Karpas-422 (cell line): ENCODE results near the gene TMEM51. TPM values are rescaled to one million over a fixed set of nuclear protein-coding genes. Genes with fewer than 3 reads are reported as not detected.

ENCODE experiments used
- DNase-seq: peaks from one replicate; pipeline ENCODE4 v3.0.0-alpha.2; 2015
- H2AFZ ChIP-seq: fragments of 200-600 bp; sonication (generic); 2 replicates; pipeline ENCODE4 v1.6.1; 2014; ENCODE audit warnings: antibody characterized with exemption, low read length, mixed read lengths
- H3K27ac ChIP-seq: fragments of 200-600 bp; sonication (generic); 2 replicates; pipeline ENCODE4 v1.5.1; 2014; ENCODE audit warnings: mild to moderate bottlenecking, low read length, moderate library complexity
- H3K27me3 ChIP-seq: fragments of 200-600 bp; sonication (generic); 2 replicates; pipeline ENCODE4 v1.6.1; 2014; ENCODE audit warnings: low read length, mixed read lengths
- H3K36me3 ChIP-seq: fragments of 200-600 bp; sonication (generic); 2 replicates; pipeline ENCODE4 v1.6.1; 2014; ENCODE audit warnings: low read length, mixed read lengths; ENCODE audit not compliant: insufficient read depth
- H3K4me1 ChIP-seq: fragments of 200-600 bp; sonication (generic); 2 replicates; pipeline ENCODE4 v1.6.1; 2014; ENCODE audit warnings: mild to moderate bottlenecking, low read length, mixed read lengths
- H3K4me2 ChIP-seq: fragments of 200-600 bp; sonication (generic); 2 replicates; pipeline ENCODE4 v1.6.1; 2014; ENCODE audit warnings: low read length, low read depth, mild to moderate bottlenecking; ENCODE audit not compliant: poor library complexity, severe bottlenecking
- H3K4me3 ChIP-seq: fragments of 200-600 bp; sonication (generic); 2 replicates; pipeline ENCODE4 v1.5.1; 2014; ENCODE audit warnings: mild to moderate bottlenecking, antibody characterized with exemption, low read length, mixed read lengths
- H3K79me2 ChIP-seq: fragments of 200-600 bp; sonication (generic); 2 replicates; pipeline ENCODE4 v1.6.1; 2014; ENCODE audit warnings: mild to moderate bottlenecking, low read length, mixed read lengths
- H3K9ac ChIP-seq: fragments of 200-600 bp; sonication (generic); 2 replicates; pipeline ENCODE4 v1.6.0; 2014; ENCODE audit warnings: low read length
- H3K9me2 ChIP-seq: fragments of 200-600 bp; sonication (generic), shearing (Covaris generic); replicated peaks from 2 replicates; pipeline ENCODE4 v1.6.0; 2014; ENCODE audit warnings: mild to moderate bottlenecking, low read length, moderate library complexity; ENCODE audit not compliant: insufficient read depth
- H3K9me3 ChIP-seq: fragments of 300-700, 200-600 bp; sonication (generic); 2 replicates; pipeline ENCODE4 v1.6.1; 2014; ENCODE audit warnings: low read length, mixed read lengths
- H4K20me1 ChIP-seq: fragments of 200-600 bp; sonication (generic); 2 replicates; pipeline ENCODE4 v1.6.1; 2014; ENCODE audit warnings: mild to moderate bottlenecking, antibody characterized with exemption, low read length, low read depth; ENCODE audit not compliant: insufficient read depth
- total RNA-seq: library from RNA; depleted of rRNA; stranded (reverse); fragments of >200 nt; shearing (Covaris generic); gene quantifications from 2 replicates; pipeline ENCODE4 v1.2.3, GENCODE V29; 2014; ENCODE audit warnings: low replicate concordance

The TMEM51 gene
- total RNA-seq, 1 experiment from 2014 or later = not detected

- no peaks in the 10 kb centered on the region for H3K9me2 ChIP-seq
- no peak overlapping the region for H2AFZ ChIP-seq
- H3K36me3 ChIP-seq = no peaks in the 10 kb centered on the region
- no peak overlapping the region for H3K27ac ChIP-seq
- H4K20me1 ChIP-seq = no peaks in the 10 kb centered on the region
- no peak overlapping the region for H3K4me3 ChIP-seq
- H3K27me3 ChIP-seq = no peaks in the 10 kb centered on the region
- DNase-seq = no peak
- H3K79me2 ChIP-seq = no peaks in the 10 kb centered on the region
- H3K4me1 ChIP-seq = no peaks in the 10 kb centered on the region
- H3K9me3 ChIP-seq = no peaks in the 10 kb centered on the region
- no peak overlapping the region for H3K4me2 ChIP-seq
- H3K9ac ChIP-seq = no peak overlapping the region
These were observed 58.8 kb downstream of the TMEM51 start for GRCh38 chr1:15212216-15212953.

- Histone ChIP-seq H3K4me3 (no peak overlapping the region), H3K9me2 (no peaks in the 10 kb centered on the region), H3K4me2 (no peak overlapping the region), H3K9me3 (no peaks in the 10 kb centered on the region), H2AFZ (no peak overlapping the region), H4K20me1 (no peaks in the 10 kb centered on the region), H3K27ac (no peak overlapping the region), H3K27me3 (no peaks in the 10 kb centered on the region), H3K9ac (no peak overlapping the region), H3K36me3 (no peaks in the 10 kb centered on the region), H3K4me1 (no peaks in the 10 kb centered on the region), H3K79me2 (no peaks in the 10 kb centered on the region)
- DNase-seq = no peak
These were observed 59.4 kb downstream of the TMEM51 start for GRCh38 chr1:15212954-15213291.

GRCh38 chr1:15213341-15213821 lies 59.8 kb downstream of the TMEM51 start:
- H4K20me1 ChIP-seq = no peaks in the 10 kb centered on the region

GRCh38 chr1:15214527-15214926 lies 61.0 kb downstream of the TMEM51 start:
- Histone ChIP-seq H3K79me2 (no peaks in the 10 kb centered on the region), H4K20me1 (no peaks in the 10 kb centered on the region), H3K9ac (no peak overlapping the region), H3K4me3 (no peak overlapping the region), H3K27ac (no peak overlapping the region), H3K4me1 (no peaks in the 10 kb centered on the region), H2AFZ (no peak overlapping the region), H3K4me2 (no peak overlapping the region), H3K27me3 (no peaks in the 10 kb centered on the region), H3K9me3 (no peaks in the 10 kb centered on the region), H3K9me2 (no peaks in the 10 kb centered on the region), H3K36me3 (no peaks in the 10 kb centered on the region)
- DNase-seq = no peak

More at GRCh38 chr1:15213341-15213821, 59.8 kb downstream of the TMEM51 start:
- Histone ChIP-seq H3K9me2 (no peaks in the 10 kb centered on the region), H3K9ac (no peak overlapping the region), H3K79me2 (no peaks in the 10 kb centered on the region), H3K27me3 (no peaks in the 10 kb centered on the region), H3K4me3 (no peak overlapping the region), H3K4me2 (no peak overlapping the region), H3K4me1 (no peaks in the 10 kb centered on the region), H3K27ac (no peak overlapping the region), H3K9me3 (no peaks in the 10 kb centered on the region), H2AFZ (no peak overlapping the region), H3K36me3 (no peaks in the 10 kb centered on the region)
- no peak for DNase-seq

GRCh38 chr1:15215116-15215515 lies 61.6 kb downstream of the TMEM51 start:
- Histone ChIP-seq H3K9me2 (no peaks in the 10 kb centered on the region), H3K27ac (no peak overlapping the region), H2AFZ (no peak overlapping the region), H3K27me3 (no peaks in the 10 kb centered on the region), H3K79me2 (no peaks in the 10 kb centered on the region), H3K4me1 (no peaks in the 10 kb centered on the region), H3K9me3 (no peaks in the 10 kb centered on the region), H4K20me1 (no peaks in the 10 kb centered on the region), H3K4me2 (no peak overlapping the region), H3K9ac (no peak overlapping the region), H3K4me3 (no peak overlapping the region), H3K36me3 (no peaks in the 10 kb centered on the region)
- DNase-seq = no peak

GRCh38 chr1:15217654-15218053 lies 64.1 kb downstream of the TMEM51 start:
- no peaks in the 10 kb centered on the region for H3K9me3 ChIP-seq
- no peaks in the 10 kb centered on the region for H3K36me3 ChIP-seq
- H4K20me1 ChIP-seq = no peaks in the 10 kb centered on the region
- H2AFZ ChIP-seq = no peak overlapping the region
- H3K27ac ChIP-seq = no peak overlapping the region
- no peak overlapping the region for H3K4me3 ChIP-seq
- no peak overlapping the region for H3K4me2 ChIP-seq
- H3K27me3 ChIP-seq = no peaks in the 10 kb centered on the region
- no peaks in the 10 kb centered on the region for H3K9me2 ChIP-seq
- H3K4me1 ChIP-seq = no peaks in the 10 kb centered on the region
- no peaks in the 10 kb centered on the region for H3K79me2 ChIP-seq
- no peak for DNase-seq
- H3K9ac ChIP-seq = no peak overlapping the region

- Histone ChIP-seq H3K9me2 (no peaks in the 10 kb centered on the region), H3K4me2 (no peak overlapping the region), H3K4me3 (no peak overlapping the region), H3K27ac (no peak overlapping the region), H3K36me3 (no peaks in the 10 kb centered on the region), H3K9me3 (no peaks in the 10 kb centered on the region), H4K20me1 (no peaks in the 10 kb centered on the region), H3K27me3 (no peaks in the 10 kb centered on the region), H3K79me2 (no peaks in the 10 kb centered on the region), H3K9ac (no peak overlapping the region), H3K4me1 (no peaks in the 10 kb centered on the region), H2AFZ (no peak overlapping the region)
- no peak for DNase-seq
These were observed 65.0 kb downstream of the TMEM51 start for GRCh38 chr1:15218287-15219279.

- no peak overlapping the region for H3K4me2 ChIP-seq
- H4K20me1 ChIP-seq = no peaks in the 10 kb centered on the region
- DNase-seq = no peak
- H3K27ac ChIP-seq = no peak overlapping the region
- H2AFZ ChIP-seq = no peak overlapping the region
- H3K9me2 ChIP-seq = no peaks in the 10 kb centered on the region
- no peaks in the 10 kb centered on the region for H3K4me1 ChIP-seq
- no peak overlapping the region for H3K4me3 ChIP-seq
- no peaks in the 10 kb centered on the region for H3K27me3 ChIP-seq
- H3K9me3 ChIP-seq = no peaks in the 10 kb centered on the region
- H3K36me3 ChIP-seq = no peaks in the 10 kb centered on the region
- no peaks in the 10 kb centered on the region for H3K79me2 ChIP-seq
- no peak overlapping the region for H3K9ac ChIP-seq
These were observed 65.9 kb downstream of the TMEM51 start for GRCh38 chr1:15219280-15220023.
